H1 (cell line): ENCODE data around the gene GABRD. TPM values are rescaled to one million over a fixed set of nuclear protein-coding genes. Genes with fewer than 3 reads are reported as not detected.
"Not testable (repeated sequence)": the region's sequence is repeated elsewhere in the genome, so short reads cannot be mapped to it uniquely, and the experiment has no call there.

Experiments
- CTCF ChIA-PET: fragments of 300-600 bp; sonication (Branson Sonifier 250); formaldehyde crosslinking; loops from one replicate; lab custom pipeline; 2021; ENCODE audit not compliant: partially characterized antibody; lab: Charles Lee
- POLR2A ChIA-PET: fragments of 300-600 bp; sonication (Branson Sonifier 250); formaldehyde crosslinking; loops from one replicate; lab custom pipeline; 2021; ENCODE audit warnings: inconsistent platforms; ENCODE audit not compliant: partially characterized antibody; lab: Charles Lee
- DNase-seq, 2 experiments: peaks; one replicate each; pipeline versions ENCODE4 v3.0.0 to v3.0.0-alpha.2; 2010 to 2022; ENCODE audit warnings: low spot score in 2 of 2, low read depth in 1 of 2, mixed read lengths in 1 of 2
- FAIRE-seq: peaks from 2 replicates; lab custom pipeline; 2011; peaks lifted over from hg19 to GRCh38; lab: Jason Lieb, UNC
- H2AFZ ChIP-seq: 2 replicates; pipeline ENCODE4 v1.8.1; 2012; ENCODE audit warnings: low read length, inconsistent platforms
- H2AK5ac ChIP-seq: 2 replicates; pipeline ENCODE4 v1.6.1; 2013; ENCODE audit warnings: low read depth, low read length
- H2BK120ac ChIP-seq: replicated peaks from 2 replicates; pipeline ENCODE3; 2013; ENCODE audit warnings: low read depth, low read length, inconsistent platforms
- H2BK12ac ChIP-seq: 2 replicates; pipeline ENCODE4 v1.6.1; 2013; ENCODE audit warnings: low read depth, low read length
- H2BK15ac ChIP-seq: 2 replicates; pipeline ENCODE4 v1.6.1; 2013; ENCODE audit warnings: low read length
- H2BK20ac ChIP-seq: 2 replicates; pipeline ENCODE4 v1.6.1; 2013; ENCODE audit warnings: low read length
- H2BK5ac ChIP-seq: 2 replicates; pipeline ENCODE4 v1.6.1; 2013; ENCODE audit warnings: low read depth, low read length
- H3K14ac ChIP-seq: 2 replicates; pipeline ENCODE4 v1.6.1; 2013; ENCODE audit warnings: inconsistent platforms; ENCODE audit not compliant: insufficient read length
- H3K18ac ChIP-seq: 2 replicates; pipeline ENCODE4 v1.6.1; 2013; ENCODE audit warnings: low read length; ENCODE audit errors: extremely low read depth
- H3K23ac ChIP-seq: 2 replicates; pipeline ENCODE4 v1.6.1; 2013; ENCODE audit warnings: inconsistent platforms; ENCODE audit not compliant: insufficient read length
- H3K23me2 ChIP-seq: 2 replicates; pipeline ENCODE4 v1.6.1; 2013; ENCODE audit warnings: low read depth, low read length
- H3K27ac ChIP-seq: 2 replicates; pipeline ENCODE4 v1.6.1; 2011; ENCODE audit warnings: low read depth, low read length, inconsistent platforms
- H3K27me3 ChIP-seq, 4 experiments: replicated peaks in 1 of 4; 1 replicate in 1 of 4; 2 replicates in 3 of 4; pipeline versions ENCODE4 v1.6.1 to v1.8.1; 2011 to 2013; ENCODE audit warnings: low read length in 3 of 4, mild to moderate bottlenecking in 3 of 4, inconsistent platforms in 2 of 4, mixed read lengths in 2 of 4, moderate library complexity in 1 of 4; ENCODE audit not compliant: control insufficient read depth in 3 of 4, insufficient read depth in 3 of 4; ENCODE audit errors: extremely low read depth in 1 of 4
- H3K36me3 ChIP-seq, 4 experiments: 2 replicates each; pipeline versions ENCODE4 v1.6.1 to v1.8.1; 2011 to 2013; ENCODE audit warnings: mild to moderate bottlenecking in 4 of 4, low read length in 3 of 4, moderate library complexity in 2 of 4, control low read depth in 1 of 4, inconsistent platforms in 1 of 4; ENCODE audit not compliant: insufficient read depth in 4 of 4, control insufficient read depth in 2 of 4
- H3K4ac ChIP-seq: replicated peaks from 2 replicates; pipeline ENCODE3; 2013; ENCODE audit warnings: low read length, low read depth, mixed read lengths, inconsistent platforms; ENCODE audit not compliant: insufficient read length
- H3K4me1 ChIP-seq, 4 experiments: replicated peaks in 1 of 4; 1 replicate in 1 of 4; 2 replicates in 3 of 4; pipeline versions ENCODE4 v1.6.1 to v1.8.1; 2011 to 2013; ENCODE audit warnings: low read length in 3 of 4, inconsistent platforms in 2 of 4, mixed read lengths in 1 of 4; ENCODE audit not compliant: insufficient read depth in 4 of 4, control insufficient read depth in 3 of 4
- H3K4me2 ChIP-seq, 2 experiments: 2 replicates each; pipeline versions ENCODE4 v1.6.1 to v1.8.1; 2011 to 2013; ENCODE audit warnings: low read depth in 2 of 2, low read length in 2 of 2, control low read depth in 1 of 2, inconsistent platforms in 1 of 2, mild to moderate bottlenecking in 1 of 2; ENCODE audit not compliant: insufficient read depth in 1 of 2
- H3K4me3 ChIP-seq, 4 experiments: fragments of 200-600, 300-600 bp in 1 of 4; sonication (generic), shearing (Covaris generic), sonication (Bioruptor Twin) in 1 of 4; 2 replicates each; pipeline versions ENCODE4 v1.5.1 to v1.8.1; 2011 to 2016; ENCODE audit warnings: low read length in 4 of 4, low read depth in 3 of 4, control low read depth in 2 of 4, inconsistent platforms in 2 of 4, mild to moderate bottlenecking in 2 of 4, mixed read lengths in 1 of 4, moderate library complexity in 1 of 4; ENCODE audit not compliant: insufficient read depth in 2 of 4; ENCODE audit errors: extremely low read depth in 1 of 4
- H3K56ac ChIP-seq: replicated peaks from 2 replicates; pipeline ENCODE3; 2013; ENCODE audit warnings: low read depth, mild to moderate bottlenecking, mixed read lengths, low read length, inconsistent platforms; ENCODE audit not compliant: insufficient read length
- H3K79me1 ChIP-seq: 2 replicates; pipeline ENCODE4 v1.6.1; 2013; ENCODE audit warnings: low read depth, low read length, control low read depth
- H3K79me2 ChIP-seq, 2 experiments: 2 replicates each; pipeline versions ENCODE4 v1.6.1 to v1.8.1; 2012 to 2013; ENCODE audit warnings: low read length in 2 of 2, mild to moderate bottlenecking in 2 of 2, inconsistent platforms in 1 of 2; ENCODE audit not compliant: insufficient read depth in 2 of 2, control insufficient read depth in 1 of 2
- H3K9ac ChIP-seq, 4 experiments: replicated peaks in 1 of 4; 1 replicate in 1 of 4; 2 replicates in 3 of 4; pipeline versions ENCODE4 v1.6.1 to v1.8.1; 2011 to 2013; ENCODE audit warnings: low read depth in 3 of 4, low read length in 3 of 4, control low read depth in 2 of 4, mild to moderate bottlenecking in 2 of 4, moderate library complexity in 2 of 4, inconsistent platforms in 1 of 4; ENCODE audit errors: extremely low read depth in 1 of 4
- H3K9me3 ChIP-seq, 2 experiments: 2 replicates each; pipeline versions ENCODE4 v1.6.1 to v1.8.1; 2012 to 2013; ENCODE audit warnings: mild to moderate bottlenecking in 2 of 2, moderate library complexity in 2 of 2, control low read depth in 1 of 2, inconsistent platforms in 1 of 2, low read depth in 1 of 2, low read length in 1 of 2, mixed read lengths in 1 of 2; ENCODE audit not compliant: insufficient read depth in 2 of 2
- H4K20me1 ChIP-seq, 2 experiments: replicated peaks in 1 of 2; 2 replicates each; pipeline versions ENCODE3 to v1.8.1; 2011 to 2013; ENCODE audit warnings: inconsistent platforms in 2 of 2, low read length in 2 of 2, mild to moderate bottlenecking in 1 of 2; ENCODE audit not compliant: insufficient read depth in 2 of 2, control insufficient read depth in 1 of 2
- H4K5ac ChIP-seq: 2 replicates; pipeline ENCODE4 v1.6.1; 2013; ENCODE audit warnings: low read length, low read depth, mixed read lengths, inconsistent platforms; ENCODE audit not compliant: insufficient read length
- H4K8ac ChIP-seq: 2 replicates; pipeline ENCODE4 v1.8.0; 2013; ENCODE audit warnings: mild to moderate bottlenecking, moderate library complexity, low read length, inconsistent platforms; ENCODE audit not compliant: insufficient read depth; ENCODE audit errors: extremely low read depth
- H4K91ac ChIP-seq: replicated peaks from 2 replicates; pipeline ENCODE3; 2013; ENCODE audit warnings: low read length, mixed read lengths, inconsistent platforms; ENCODE audit not compliant: insufficient read length
- WGBS, 2 experiments: shearing (Covaris generic) in 1 of 2; methylation state at CpG; one replicate each; pipeline versions ENCODE4 v1.1.6 to v1.1.7; 2013 to 2015; ENCODE audit warnings: low lambda C conversion rate in 2 of 2, mixed read lengths in 2 of 2, inconsistent platforms in 1 of 2, low coverage in 1 of 2, missing lambda C conversion rate in 1 of 2; ENCODE audit not compliant: insufficient replicate concordance in 2 of 2, insufficient coverage in 1 of 2, insufficient read length in 1 of 2; ENCODE audit errors: extremely low coverage in 1 of 2, missing lambda C conversion rate in 1 of 2; 5-methylcytosine and 5-hydroxymethylcytosine counted together
- polyA plus RNA-seq, 7 experiments: library from polyadenylated mRNA; depleted of rRNA in 3 of 7; stranded (reverse) in 5 of 7; unstranded in 2 of 7; fragments of >200 nt in 5 of 7; fragments of 200-250 nt in 2 of 7; gene quantifications; 1 replicate in 5 of 7; 2 replicates in 1 of 7; 4 replicates in 1 of 7; pipeline versions ENCODE4 v1.2.1 to v1.2.3, GENCODE V29; 2011 to 2013; ENCODE audit warnings: missing spikeins in 2 of 7, mixed read lengths in 2 of 7
- total RNA-seq: library from RNA; stranded (reverse); fragmentation: NEBNext Ultra II Directional; extraction: Animal tissue kit (Norgen Biotek cat#: 25700); gene quantifications from 2 replicates; pipeline ENCODE4 v1.2.1, GENCODE V29; 2021

GABRD gene
- total and polyA plus RNA-seq, 2 of the 8 experiments (the other 6 are each of a cell fraction or from before 2014, with no cell fraction given): 1.8 to 3.0 TPM

- H3K4me3 ChIP-seq, DNase-seq, H4K91ac ChIP-seq, H3K4me2 ChIP-seq, H3K27ac ChIP-seq, H3K79me2 ChIP-seq, H3K4ac ChIP-seq, H3K79me1 ChIP-seq, H2AFZ ChIP-seq, POLR2A ChIA-PET, H2BK15ac ChIP-seq, FAIRE-seq, H3K36me3 ChIP-seq, H3K14ac ChIP-seq, H2BK20ac ChIP-seq, H3K9ac ChIP-seq, H2BK120ac ChIP-seq, H4K8ac ChIP-seq, H4K20me1 ChIP-seq, H3K4me1 ChIP-seq, H3K27me3 ChIP-seq, H4K5ac ChIP-seq, H3K18ac ChIP-seq, H3K56ac ChIP-seq, H2BK5ac ChIP-seq, H3K9me3 ChIP-seq, H3K23me2 ChIP-seq: not testable (repeated sequence)
- peak overlapping the region; percentile 6 for H3K23ac ChIP-seq
- WGBS, 2 experiments: 93% methylated on average over 45 of the region's 51 CpGs; no CpG with 5 or more reads in 1 of the 2 experiments
- peak overlapping the region; percentile 65 for H2AK5ac ChIP-seq
- peak overlapping the region; percentile 68; the same call in 1 of the 2 replicates for H2BK12ac ChIP-seq
- CTCF ChIA-PET: interaction anchor here (0.7 to 3.7 kb wide), 14 partner anchors 10 to 1405 kb away, joined by 3 to 24 read pairs (median 4); partner anchors contain the start of gene CFAP74
Measured at GRCh38 chr1:1978690-1979481, 40.3 kb upstream of the GABRD start.
